ENCODE results near the gene HIRIP3. TPM values are rescaled to one million over a fixed set of nuclear protein-coding genes. Genes with fewer than 3 reads are reported as not detected.

HIRIP3 gene
- total and polyA plus RNA-seq, 2 of the 13 experiments (the other 11 are each of a cell fraction or from before 2014, with no cell fraction given): 12.6 to 17.2 TPM

GRCh38 chr16:29961479-29962343, 33.7 kb downstream of the HIRIP3 start, which contains the start of gene TMEM219 (continued):
- TF ChIP-seq ATF3 (CRISPR knock-in tag; IDR thresholded peaks at IDR 0.05): no peak
- TF ChIP-seq RNF2 (conservative IDR thresholded peaks at IDR 0.05; ENCODE audit: low read depth): 0 out of 2 replicates have a peak, but pooled peaks have one; percentile 39
- no peak for TF ChIP-seq ZNF746 (CRISPR knock-in tag; IDR thresholded peaks at IDR 0.05)
- TF ChIP-seq MTF2 (CRISPR knock-in tag; IDR thresholded peaks at IDR 0.05; ENCODE audit: borderline replicate concordance): peak; percentile 72; the same call in 1 of the 2 replicates
- TF ChIP-seq ZFP62 (CRISPR knock-in tag; IDR thresholded peaks at IDR 0.05): no peak
- no peak for TF ChIP-seq ZNF264 (CRISPR knock-in tag; IDR thresholded peaks at IDR 0.05)

GRCh38 chr16:29961127-29961478, 34.3 kb downstream of the HIRIP3 start:
- no TSS peak for BruUV-seq (replicated peaks)
- FAIRE-seq (no peak), DNase-seq (ENCODE audit: low spot score) (no peak), ATAC-seq (no peak)
- 59% methylated on average over 10 of the region's 10 CpGs for WGBS (ENCODE audit: low lambda C conversion rate)
- H4K20me1 ChIP-seq (ENCODE audit: insufficient read depth, low read length): no peaks in the 10 kb centered on the region
- H3K27ac ChIP-seq (ENCODE audit: extremely low read length, insufficient read depth, low read length): peak overlapping the region; percentile 81
- H3K79me2 ChIP-seq (ENCODE audit: insufficient read depth, low read length): no peaks in the 10 kb centered on the region
- H3K27me3 ChIP-seq (ENCODE audit: control insufficient read depth in 1 of 2, insufficient read depth in 2 of 2, low read length in 2 of 2): no peaks in the 10 kb centered on the region; a peak in 1 of 5 replicates
- H2AFZ ChIP-seq (ENCODE audit: low read length): no peak overlapping the region
- ChIA-PET POLR2A (interaction anchor here (0.8 to 4.6 kb wide), 16 partner anchors 9 to 446 kb away, joined by 3 to 47 read pairs (median 4); partner anchors contain the start of genes CDIPT, HIRIP3, INO80E and KCTD13), CTCF (ENCODE audit: low intra/inter-chr PET ratio, low total read pairs) (no interaction called here)
- intact Hi-C loops (cut with micrococcal nuclease; ENCODE audit: unreplicated experiment) (loop anchor here (5.0 kb wide), 3 partner anchors 34 to 59 kb away; partner anchors contain the start of genes ASPHD1, HIRIP3, INO80E and KCTD13), in situ Hi-C loops (cut with HindIII; ENCODE audit: extremely low pct_ligation_motif_present, low pct_unique_long_range_greater_than_20kb) (loop anchor here (5.0 kb wide), 1 partner anchor 34 kb away; the partner anchor contains the start of gene KCTD13)
- peaks cover 56% of the 10 kb centered on the region for H3K4me1 ChIP-seq (ENCODE audit: insufficient read depth, low read length)
- peak overlapping the region; percentile 97 for H3K4me2 ChIP-seq (ENCODE audit: low read depth, low read length)
- H3K9me3 ChIP-seq (ENCODE audit: low read length): no peaks in the 10 kb centered on the region
- H3K36me3 ChIP-seq (replicated peaks in 1 of 2; ENCODE audit: control insufficient read depth in 1 of 2, insufficient read depth in 2 of 2, low read length in 2 of 2): no peaks in the 10 kb centered on the region
- H3K9ac ChIP-seq (ENCODE audit: insufficient read depth, low read depth, low read length): peak overlapping the region; percentile 80
- peak overlapping the region; percentile 65 to 87 (median 80) for H3K4me3 ChIP-seq (replicated peaks in 1 of 3; ENCODE audit: insufficient read depth in 1 of 3, low read depth in 2 of 3, low read length in 3 of 3)
- peak; percentile 44; the same call in 1 of the 2 replicates for TF ChIP-seq ZNF224 (CRISPR knock-in tag; IDR thresholded peaks at IDR 0.05)
- TF ChIP-seq ISL2 (CRISPR knock-in tag; IDR thresholded peaks at IDR 0.05): no peak
- 0 out of 2 replicates have a peak, but pooled peaks have one; percentile 11 for TF ChIP-seq RFXAP (CRISPR knock-in tag; IDR thresholded peaks at IDR 0.05; ENCODE audit: borderline replicate concordance)
- 0 out of 2 replicates have a peak, but pooled peaks have one; percentile 25 for TF ChIP-seq E2F1 (CRISPR knock-in tag; IDR thresholded peaks at IDR 0.05)
- TF ChIP-seq HMGA1 (CRISPR knock-in tag; conservative IDR thresholded peaks at IDR 0.05): no peak
- peak; percentile 5 for TF ChIP-seq ZNF407 (CRISPR knock-in tag; IDR thresholded peaks at IDR 0.05; ENCODE audit: not compliant biosample characterization)

Data from HepG2 (cell line).